K562 treated with DMSO at 1 percent for 24 hours (cell line): ENCODE results near the gene MPND. TPM values are rescaled to one million over a fixed set of nuclear protein-coding genes. Genes with fewer than 3 reads are reported as not detected.

Experiments
- total RNA-seq: library from RNA; unstranded; fragments of 300-600 nt; gene quantifications from 2 replicates; pipeline ENCODE4 v1.2.3, GENCODE V29; 2022; ENCODE audit warnings: low read depth; ENCODE audit not compliant: insufficient read depth

Gene MPND, protein sequence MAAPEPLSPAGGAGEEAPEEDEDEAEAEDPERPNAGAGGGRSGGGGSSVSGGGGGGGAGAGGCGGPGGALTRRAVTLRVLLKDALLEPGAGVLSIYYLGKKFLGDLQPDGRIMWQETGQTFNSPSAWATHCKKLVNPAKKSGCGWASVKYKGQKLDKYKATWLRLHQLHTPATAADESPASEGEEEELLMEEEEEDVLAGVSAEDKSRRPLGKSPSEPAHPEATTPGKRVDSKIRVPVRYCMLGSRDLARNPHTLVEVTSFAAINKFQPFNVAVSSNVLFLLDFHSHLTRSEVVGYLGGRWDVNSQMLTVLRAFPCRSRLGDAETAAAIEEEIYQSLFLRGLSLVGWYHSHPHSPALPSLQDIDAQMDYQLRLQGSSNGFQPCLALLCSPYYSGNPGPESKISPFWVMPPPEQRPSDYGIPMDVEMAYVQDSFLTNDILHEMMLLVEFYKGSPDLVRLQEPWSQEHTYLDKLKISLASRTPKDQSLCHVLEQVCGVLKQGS
- 17.5 and 22.6 TPM in 2 replicates for total RNA-seq

GRCh38 chr19:4343370-4344307 lies at the start of gene MPND:
MPND (plus strand) TSS chr19:4343562; CDS start chr19:4343594, 32 bp downstream.

GRCh38 chr19:4302243-4302640 lies 41.1 kb upstream of the MPND start, which contains the start of gene TMIGD2:
TMIGD2 (minus strand) TSS chr19:4302389; CDS start chr19:4302385, 4 bp downstream.

DNA sequence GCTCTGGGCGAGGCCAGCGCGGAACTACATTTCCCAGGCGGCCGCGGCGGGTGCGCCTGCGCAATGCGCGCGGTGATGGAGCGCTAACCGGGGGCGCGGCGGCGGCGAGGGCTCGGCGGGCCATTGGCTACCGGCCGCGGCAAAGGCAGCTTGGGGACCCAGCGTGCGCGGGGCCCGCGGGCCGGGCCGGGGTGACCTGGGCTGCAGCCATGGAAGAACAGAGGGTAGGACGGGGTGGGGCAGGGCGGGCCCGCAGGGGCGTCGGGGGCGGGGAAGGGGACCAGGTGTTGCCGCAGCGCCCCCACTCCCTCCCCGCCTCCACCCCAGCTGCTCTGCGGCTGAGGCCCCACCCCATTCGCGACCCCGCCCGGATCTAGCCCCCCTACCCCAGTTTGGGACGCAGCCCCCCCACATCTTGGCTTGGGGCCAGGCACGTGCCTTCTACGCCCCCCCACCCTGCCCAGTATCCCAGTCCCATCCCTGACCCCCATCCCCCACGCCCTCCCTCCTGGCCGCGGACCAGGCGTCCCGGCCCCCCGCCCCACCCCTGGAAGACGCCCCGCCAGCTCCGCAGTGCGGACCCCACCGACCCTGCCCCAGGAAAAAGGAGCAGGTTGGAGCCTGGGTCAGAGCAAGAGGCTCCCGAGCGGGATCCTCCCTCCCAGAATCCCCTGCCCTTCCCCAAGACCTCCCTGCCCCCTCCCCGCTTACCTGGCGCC lies 38.7 kb upstream of the MPND start, which contains the start of gene FSD1:
TSS of gene FSD1 (plus strand) at position 61 of the 719 bp plus-strand sequence. CDS start at position 210, 149 bp downstream.

DNA sequence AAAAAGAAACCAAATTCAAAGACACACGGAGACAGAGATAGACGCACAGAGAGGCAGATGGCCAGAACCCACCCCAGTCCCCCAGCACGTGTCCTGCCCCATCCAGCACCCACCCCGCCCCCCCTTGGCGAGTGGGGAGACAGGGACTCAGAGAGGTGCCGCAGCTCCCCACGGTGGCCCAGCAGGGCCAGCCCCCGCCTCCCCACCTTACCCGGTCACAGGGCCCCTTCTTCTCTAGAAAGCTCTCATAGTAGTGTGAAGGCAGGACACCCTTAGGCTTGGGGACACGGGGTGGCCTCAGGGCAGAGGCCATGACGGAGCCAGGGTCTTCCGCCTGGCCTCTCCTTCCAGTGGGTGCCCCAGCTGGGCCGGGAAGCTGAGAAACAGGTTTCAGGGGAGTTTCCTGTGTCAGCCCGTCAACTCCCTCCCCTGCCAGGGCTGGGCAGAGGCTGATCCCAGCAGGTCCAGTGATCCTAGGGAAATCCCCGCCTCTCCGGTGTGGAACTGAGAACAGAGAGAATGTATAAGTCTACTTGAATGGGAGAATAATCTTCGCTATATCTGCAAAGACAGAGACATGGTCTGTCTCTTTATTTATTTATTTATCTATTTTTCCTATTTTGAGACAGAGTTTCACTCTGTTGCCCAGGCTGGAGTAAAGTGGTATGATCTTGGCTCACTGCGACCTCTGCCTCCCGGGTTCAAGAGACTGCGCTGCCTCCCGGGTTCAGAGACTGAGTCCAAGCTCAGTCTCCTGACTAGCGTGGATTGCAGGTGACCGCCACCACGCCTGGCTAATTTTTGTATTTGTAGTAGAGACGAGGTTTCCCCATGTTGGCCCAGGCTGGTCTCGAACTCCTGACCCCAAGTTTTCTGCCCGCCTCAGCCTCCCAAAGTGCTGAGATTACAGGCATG lies 4.7 kb upstream of the MPND start, which contains the start of gene STAP2:
TSS of gene STAP2 (minus strand) at position 387 of the 915 bp plus-strand sequence. CDS start at position 313, 74 bp downstream.

DNA sequence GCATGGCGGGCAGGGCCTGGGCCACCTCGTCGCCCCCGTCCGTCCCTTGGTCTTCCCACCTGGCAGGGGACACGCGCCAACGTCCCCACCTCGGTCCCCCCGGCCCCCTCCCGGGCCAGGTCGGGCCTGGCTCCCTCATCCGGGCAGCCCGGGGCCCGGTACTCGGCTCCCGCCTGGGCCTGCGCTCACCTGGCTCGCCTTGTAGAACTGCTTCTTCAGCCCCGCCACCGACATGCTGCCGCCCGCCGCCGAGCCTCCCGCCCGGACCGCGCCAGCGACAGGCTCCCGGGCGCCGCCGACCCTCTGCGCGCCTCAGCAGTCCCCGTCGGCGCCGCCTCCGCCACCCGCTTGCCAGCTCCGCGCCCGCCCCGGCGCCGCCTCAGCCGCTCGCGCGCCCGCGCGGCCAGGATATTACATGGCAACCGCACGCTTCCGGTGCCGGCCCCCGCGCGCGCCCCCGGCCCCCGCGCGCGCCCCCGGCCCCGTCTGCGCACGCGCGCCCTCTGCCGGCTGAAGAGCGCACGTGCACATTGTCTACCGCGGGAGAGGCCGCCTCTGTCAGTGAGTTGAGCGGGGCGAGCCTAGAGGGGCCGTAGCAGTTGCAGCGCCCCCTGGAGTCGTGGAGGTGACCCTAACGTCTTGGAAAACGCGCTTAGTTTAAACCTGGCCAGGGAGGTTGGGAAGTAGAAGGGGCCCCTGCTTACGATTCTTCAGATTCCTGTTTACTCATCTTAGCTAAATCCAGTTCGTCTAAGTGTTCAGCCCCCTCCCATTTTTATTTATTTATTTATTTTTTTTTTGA lies 57.0 kb downstream of the MPND start, which contains the start of gene SH3GL1:
TSS of gene SH3GL1 (minus strand) at position 413 of the 802 bp plus-strand sequence. CDS start at position 234, 179 bp downstream.

DNA sequence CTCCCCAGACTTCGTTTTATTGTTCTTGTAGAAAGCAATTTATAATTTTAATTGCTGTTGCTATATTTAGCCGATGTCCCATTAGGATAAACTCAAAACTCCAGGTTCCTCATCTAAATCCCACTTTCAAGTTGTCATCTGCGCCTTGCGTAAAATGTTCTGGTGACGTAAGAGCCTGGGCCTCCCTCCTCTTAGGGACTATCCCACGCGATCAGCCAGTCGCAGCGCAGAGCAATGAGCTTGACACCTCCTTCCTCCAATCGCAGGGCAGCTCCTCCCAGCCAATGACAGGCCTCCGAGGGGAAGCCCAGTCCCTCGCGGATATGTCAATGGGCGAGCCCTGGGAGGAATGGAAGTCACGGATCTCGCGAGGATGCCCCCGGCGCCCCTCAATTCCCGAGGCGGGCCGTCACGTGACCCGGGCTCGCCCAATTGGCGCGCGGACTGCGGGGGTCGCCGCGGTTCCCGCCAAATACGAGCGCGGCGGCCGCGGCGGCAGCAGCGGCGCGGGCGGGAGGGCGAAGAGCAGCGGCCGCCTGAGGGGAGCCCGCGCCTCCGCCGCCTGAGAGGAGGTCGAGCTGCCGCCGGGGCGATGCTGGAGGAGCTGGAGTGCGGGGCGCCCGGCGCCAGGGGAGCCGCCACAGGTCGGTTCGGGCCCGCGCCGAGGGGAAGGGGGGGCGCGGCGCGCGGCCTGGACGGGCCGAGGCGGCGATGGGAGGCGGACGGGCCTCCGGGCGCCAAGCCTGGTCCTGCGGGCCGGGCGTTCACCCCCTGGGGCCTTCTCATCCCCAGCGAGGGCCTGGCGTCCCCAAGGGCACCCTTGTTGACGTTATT lies 59.0 kb downstream of the MPND start, which contains the start of gene CHAF1A:
TSS of gene CHAF1A (plus strand) at position 470 of the 834 bp plus-strand sequence. CDS start at position 593, 123 bp downstream.

Other genes starting within 250 kb of the MPND start
- 343 and 376 TPM in 2 replicates for gene MAP2K2, start 219.4 kb upstream of the MPND start, total RNA-seq
- 0.31 TPM in 1 of 2 replicates, not detected in the other for gene CREB3L3, start 189.9 kb upstream of the MPND start, total RNA-seq
- 51.7 and 55.7 TPM in 2 replicates for gene SIRT6, start 161.0 kb upstream of the MPND start, total RNA-seq
- gene ANKRD24, start 160.9 kb upstream of the MPND start, total RNA-seq = 0.54 and 1.0 TPM in 2 replicates
- 5.8 and 9.7 TPM in 2 replicates for gene EBI3, start 114.0 kb upstream of the MPND start, total RNA-seq
- 32.8 and 33.7 TPM in 2 replicates for gene YJU2, start 96.5 kb upstream of the MPND start, total RNA-seq
- gene SHD, start 64.3 kb upstream of the MPND start, total RNA-seq = 2.9 and 7.2 TPM in 2 replicates
- not detected in 2 replicates for gene TMIGD2, start 41.2 kb upstream of the MPND start, total RNA-seq
- 0.96 and 1.2 TPM in 2 replicates for gene FSD1, start 39.0 kb upstream of the MPND start, total RNA-seq
- 1.0 and 2.4 TPM in 2 replicates for gene STAP2, start 4.7 kb upstream of the MPND start, total RNA-seq
- 116 and 119 TPM in 2 replicates for gene SH3GL1, start 57.0 kb downstream of the MPND start, total RNA-seq
- gene CHAF1A, start 59.1 kb downstream of the MPND start, total RNA-seq = 84.5 and 88.7 TPM in 2 replicates
- 154 and 174 TPM in 2 replicates for gene UBXN6, start 114.2 kb downstream of the MPND start, total RNA-seq
- 68.5 and 73.0 TPM in 2 replicates for gene HDGFL2, start 128.7 kb downstream of the MPND start, total RNA-seq
- gene PLIN4, start 174.9 kb downstream of the MPND start, total RNA-seq = 0.09 and 0.36 TPM in 2 replicates
- 2.2 TPM in 1 of 2 replicates, not detected in the other for gene PLIN5, start 191.7 kb downstream of the MPND start, total RNA-seq
- gene LRG1, start 196.5 kb downstream of the MPND start, total RNA-seq = 29.8 and 29.9 TPM in 2 replicates
- 4.2 and 5.0 TPM in 2 replicates for gene SEMA6B, start 216.1 kb downstream of the MPND start, total RNA-seq